ENCODE results near the gene PDZD11. TPM values are rescaled to one million over a fixed set of nuclear protein-coding genes. Genes with fewer than 3 reads are reported as not detected.
"Not testable (repeated sequence)": the region's sequence is repeated elsewhere in the genome, so short reads cannot be mapped to it uniquely, and the experiment has no call there.

PDZD11 gene
- polyA plus RNA-seq (ENCODE audit: insufficient read length in 3 of 3) = 10 to 100 TPM; 48.8 to 59.1 (median 58.5) TPM
- long read RNA-seq, donor 1, transcript PDZD11-201 (7 exons, 1,043 nt) = major isoform, 20 of 24 reads
- long read RNA-seq, donor 1, partial matches to known transcripts = 0 of 24 reads
- long read RNA-seq, donor 1, other reads (novel, unspliced or antisense) = 0 of 24 reads
- long read RNA-seq, donor 2, transcript PDZD11-201 (7 exons, 1,043 nt) = major isoform, 28 of 31 reads
- long read RNA-seq, donor 2, partial matches to known transcripts = 0 of 31 reads
- long read RNA-seq, donor 2, other reads (novel, unspliced or antisense) = 0 of 31 reads
- long read RNA-seq, donor 3, transcript PDZD11-201 (7 exons, 1,043 nt) = major isoform, 27 of 31 reads
- long read RNA-seq, donor 3, partial matches to known transcripts = 0 of 31 reads
- long read RNA-seq, donor 3, other reads (novel, unspliced or antisense) = 0 of 31 reads
- long read RNA-seq, donor 4, transcript PDZD11-201 (7 exons, 1,043 nt) = major isoform, 25 of 27 reads
- long read RNA-seq, donor 4, partial matches to known transcripts = 0 of 27 reads
- long read RNA-seq, donor 4, other reads (novel, unspliced or antisense) = 0 of 27 reads
- long read RNA-seq, donor 5, transcript PDZD11-201 (7 exons, 1,043 nt) = major isoform, 7 of 10 reads
- long read RNA-seq, donor 5, partial matches to known transcripts = 0 of 10 reads
- long read RNA-seq, donor 5, other reads (novel, unspliced or antisense) = 0 of 10 reads
- long read RNA-seq, donor 6, transcript PDZD11-201 (7 exons, 1,043 nt) = major isoform, 17 of 22 reads
- long read RNA-seq, donor 6, transcript PDZD11-202 (8 exons, 784 nt) = minor isoform, 5 of 22 reads
- long read RNA-seq, donor 6, partial matches to known transcripts = 0 of 22 reads
- long read RNA-seq, donor 6, other reads (novel, unspliced or antisense) = 0 of 22 reads
- long read RNA-seq, donor 7, transcript PDZD11-201 (7 exons, 1,043 nt) = major isoform, 26 of 30 reads
- long read RNA-seq, donor 7, partial matches to known transcripts = 0 of 30 reads
- long read RNA-seq, donor 7, other reads (novel, unspliced or antisense) = 0 of 30 reads
- long read RNA-seq, donor 8, transcript PDZD11-201 (7 exons, 1,043 nt) = major isoform, 12 of 12 reads
- long read RNA-seq, donor 8, partial matches to known transcripts = 0 of 12 reads
- long read RNA-seq, donor 8, other reads (novel, unspliced or antisense) = 0 of 12 reads
- long read RNA-seq, donor 9, transcript PDZD11-201 (7 exons, 1,043 nt) = major isoform, 28 of 32 reads
- long read RNA-seq, donor 9, partial matches to known transcripts = 0 of 32 reads
- long read RNA-seq, donor 9, other reads (novel, unspliced or antisense) = 0 of 32 reads
- long read RNA-seq, donor 10, transcript PDZD11-201 (7 exons, 1,043 nt) = major isoform, 40 of 62 reads
- long read RNA-seq, donor 10, partial matches to known transcripts = 18 of 62 reads
- long read RNA-seq, donor 10, other reads (novel, unspliced or antisense) = 0 of 62 reads
- long read RNA-seq, donor 11, transcript PDZD11-201 (7 exons, 1,043 nt) = major isoform, 19 of 22 reads
- long read RNA-seq, donor 11, partial matches to known transcripts = 0 of 22 reads
- long read RNA-seq, donor 11, other reads (novel, unspliced or antisense) = 0 of 22 reads
- long read RNA-seq, donor 12, transcript PDZD11-201 (7 exons, 1,043 nt) = major isoform, 32 of 37 reads
- long read RNA-seq, donor 12, partial matches to known transcripts = 0 of 37 reads
- long read RNA-seq, donor 12, other reads (novel, unspliced or antisense) = 0 of 37 reads
- long read RNA-seq, donor 13, transcript PDZD11-201 (7 exons, 1,043 nt) = major isoform, 13 of 16 reads
- long read RNA-seq, donor 13, partial matches to known transcripts = 0 of 16 reads
- long read RNA-seq, donor 13, other reads (novel, unspliced or antisense) = 0 of 16 reads
- long read RNA-seq, donor 14, transcript PDZD11-202 (8 exons, 784 nt) = minor isoform, 7 of 44 reads
- long read RNA-seq, donor 14, transcript PDZD11-201 (7 exons, 1,043 nt) = major isoform, 32 of 44 reads
- long read RNA-seq, donor 14, partial matches to known transcripts = 5 of 44 reads
- long read RNA-seq, donor 14, other reads (novel, unspliced or antisense) = 0 of 44 reads
- long read RNA-seq, donor 15, transcript PDZD11-201 (7 exons, 1,043 nt) = major isoform, 42 of 54 reads
- long read RNA-seq, donor 15, transcript PDZD11-202 (8 exons, 784 nt) = minor isoform, 12 of 54 reads
- long read RNA-seq, donor 15, partial matches to known transcripts = 0 of 54 reads
- long read RNA-seq, donor 15, other reads (novel, unspliced or antisense) = 0 of 54 reads
- long read RNA-seq, donor 16, transcript PDZD11-201 (7 exons, 1,043 nt) = major isoform, 45 of 48 reads
- long read RNA-seq, donor 16, partial matches to known transcripts = 0 of 48 reads
- long read RNA-seq, donor 16, other reads (novel, unspliced or antisense) = 0 of 48 reads

GRCh38 chrX:70289793-70290770, at the start of gene PDZD11, which contains the start of gene KIF4A:
PDZD11 (minus strand) TSS chrX:70289927; CDS start chrX:70289341, 586 bp downstream.
KIF4A (plus strand) TSS chrX:70290104; CDS start chrX:70290459, 355 bp downstream.
- peak; percentile 81 for DNase-seq

- DNase-seq = no peak
Observed at GRCh38 chrX:70338290-70338689, 48.6 kb upstream of the PDZD11 start.

GRCh38 chrX:70336767-70337166, 47.0 kb upstream of the PDZD11 start:
- DNase-seq = no peak

GRCh38 chrX:70332600-70332999, 42.9 kb upstream of the PDZD11 start:
- no peak for DNase-seq

- DNase-seq = no peak
Observed at GRCh38 chrX:70331161-70331560, 41.4 kb upstream of the PDZD11 start.

- DNase-seq = no peak
Observed at GRCh38 chrX:70324326-70324725, 34.6 kb upstream of the PDZD11 start.

- not testable (repeated sequence) for DNase-seq
Observed at GRCh38 chrX:70323628-70324027, 33.9 kb upstream of the PDZD11 start.

GRCh38 chrX:70322784-70323183, 33.1 kb upstream of the PDZD11 start:
- DNase-seq = no peak

- no peak for DNase-seq
Observed at GRCh38 chrX:70313503-70313902, 23.8 kb upstream of the PDZD11 start.

- DNase-seq = no peak
Observed at GRCh38 chrX:70301716-70302115, 12.0 kb upstream of the PDZD11 start.

- DNase-seq = no peak
Observed at GRCh38 chrX:70293621-70294020, 3.9 kb upstream of the PDZD11 start.

GRCh38 chrX:70292788-70293187, 3.1 kb upstream of the PDZD11 start:
- no peak for DNase-seq

- no peak for DNase-seq
Observed at GRCh38 chrX:70289168-70289792, 447 bp downstream of the PDZD11 start.

- DNase-seq = no peak
Observed at GRCh38 chrX:70281951-70282350, 7.8 kb downstream of the PDZD11 start, which contains the start of gene RAB41. RAB41 (plus strand) TSS chrX:70282172; CDS start chrX:70282218, 46 bp downstream.

GRCh38 chrX:70280573-70280972, 9.2 kb downstream of the PDZD11 start:
- no peak for DNase-seq

GRCh38 chrX:70279081-70279480, 10.6 kb downstream of the PDZD11 start:
- DNase-seq = no peak

- not testable (repeated sequence) for DNase-seq
Observed at GRCh38 chrX:70274029-70274428, 15.7 kb downstream of the PDZD11 start.
